CD4-positive, alpha-beta T cell (primary cell): ENCODE data around the gene PBXIP1. TPM values are rescaled to one million over a fixed set of nuclear protein-coding genes. Genes with fewer than 3 reads are reported as not detected.
A peak's percentile ranks its signal among the peaks of the same experiment; 100 is the strongest.
"Not testable (repeated sequence)": the region's sequence is repeated elsewhere in the genome, so short reads cannot be mapped to it uniquely, and the experiment has no call there.

ENCODE experiments used
- ATAC-seq: fragments of 200-7000 bp; cut with Tn5 transposase; one replicate; pipeline ENCODE4 v1.10.0; 2022; ENCODE audit warnings: mild to moderate bottlenecking; ENCODE audit not compliant: poor library complexity
- CTCF ChIA-PET: fragments of 350-600 bp; sonication (Branson Sonifier 250); formaldehyde crosslinking; loops from one replicate; lab custom pipeline; 2021; ENCODE audit warnings: antibody characterized with exemption, inconsistent platforms; lab: Charles Lee
- POLR2A ChIA-PET: fragments of 350-600 bp; sonication (Branson Sonifier 250); formaldehyde crosslinking; loops from one replicate; lab custom pipeline; 2021; ENCODE audit warnings: antibody characterized with exemption, inconsistent platforms; lab: Charles Lee
- DNase-seq, 14 experiments: peaks; one replicate each; pipeline ENCODE4 v3.0.0-alpha.2; 2013 to 2020; ENCODE audit warnings: mixed read lengths in 2 of 14
- H3K27ac ChIP-seq, 2 donors: one replicate each; pipeline versions ENCODE4 v1.5.1 to v1.7.0; 2013; ENCODE audit warnings: low read length in 2 of 2, low read depth in 1 of 2, mild to moderate bottlenecking in 1 of 2
- H3K27me3 ChIP-seq, 2 experiments: 1 replicate in 1 of 2; 2 replicates in 1 of 2; pipeline versions ENCODE4 v1.6.1 to v1.7.0; 2013; ENCODE audit warnings: low read length in 2 of 2, control low read depth in 1 of 2, mild to moderate bottlenecking in 1 of 2, moderate library complexity in 1 of 2; ENCODE audit not compliant: insufficient read depth in 2 of 2, control insufficient read depth in 1 of 2
- H3K36me3 ChIP-seq: one replicate; pipeline ENCODE4 v1.6.1; 2013; ENCODE audit warnings: low read length, control low read depth; ENCODE audit not compliant: insufficient read depth
- H3K4me1 ChIP-seq: one replicate; pipeline ENCODE4 v1.6.1; 2013; ENCODE audit warnings: low read length, control low read depth; ENCODE audit not compliant: insufficient read depth
- H3K4me3 ChIP-seq: one replicate; pipeline ENCODE4 v1.5.1; 2013; ENCODE audit warnings: mild to moderate bottlenecking, low read length, moderate library complexity
- H3K9me3 ChIP-seq, 2 experiments: 1 replicate in 1 of 2; 2 replicates in 1 of 2; pipeline versions ENCODE4 v1.6.1 to v1.7.0; 2013; ENCODE audit warnings: low read length in 2 of 2, mild to moderate bottlenecking in 2 of 2, control low read depth in 1 of 2, moderate library complexity in 1 of 2; ENCODE audit not compliant: control insufficient read depth in 1 of 2, insufficient read depth in 1 of 2
- H3K27ac Mint-ChIP-seq: one replicate; pipeline ENCODE4 v1.8.0; 2020; ENCODE audit warnings: mixed read lengths
- H3K27me3 Mint-ChIP-seq: one replicate; pipeline ENCODE4 v1.8.0; 2021; ENCODE audit warnings: mixed read lengths
- H3K36me3 Mint-ChIP-seq: one replicate; pipeline ENCODE4 v1.8.0; 2021; ENCODE audit warnings: low read depth, mixed read lengths
- H3K4me1 Mint-ChIP-seq: one replicate; pipeline ENCODE4 v1.8.0; 2021; ENCODE audit warnings: low read depth, mixed read lengths
- H3K4me3 Mint-ChIP-seq: one replicate; pipeline ENCODE4 v1.8.0; 2020; ENCODE audit warnings: mild to moderate bottlenecking, mixed read lengths
- H3K9me3 Mint-ChIP-seq: one replicate; pipeline ENCODE4 v1.8.0; 2020; ENCODE audit warnings: mixed read lengths
- intact Hi-C, 2 experiments: fragments of 100-400 bp; cut with DNase I in 1 of 2; cut with micrococcal nuclease in 1 of 2; formaldehyde crosslinking; loops; one replicate each; pipeline versions ENCODE4 v1.15.1 to v1.9.0; 2023 to 2025; cut with DNase I, micrococcal nuclease
- total RNA-seq, 174 experiments: library from RNA in 2 of 174; stranded (reverse) in 2 of 174; gene quantifications; one replicate each; pipeline ENCODE4 v1.2.3 and lab custom pipeline; 2021 to 2026
- TF ChIP-seq, protein P1 (sequence below): fragments of 200-600 bp; IDR thresholded peaks from one replicate; pipeline ENCODE4 v1.8.0; 2022; ENCODE audit warnings: antibody characterized with exemption, mild to moderate bottlenecking

The PBXIP1 gene
- total RNA-seq, 2 experiments from 2014 or later = 434 to 440 TPM

DNA sequence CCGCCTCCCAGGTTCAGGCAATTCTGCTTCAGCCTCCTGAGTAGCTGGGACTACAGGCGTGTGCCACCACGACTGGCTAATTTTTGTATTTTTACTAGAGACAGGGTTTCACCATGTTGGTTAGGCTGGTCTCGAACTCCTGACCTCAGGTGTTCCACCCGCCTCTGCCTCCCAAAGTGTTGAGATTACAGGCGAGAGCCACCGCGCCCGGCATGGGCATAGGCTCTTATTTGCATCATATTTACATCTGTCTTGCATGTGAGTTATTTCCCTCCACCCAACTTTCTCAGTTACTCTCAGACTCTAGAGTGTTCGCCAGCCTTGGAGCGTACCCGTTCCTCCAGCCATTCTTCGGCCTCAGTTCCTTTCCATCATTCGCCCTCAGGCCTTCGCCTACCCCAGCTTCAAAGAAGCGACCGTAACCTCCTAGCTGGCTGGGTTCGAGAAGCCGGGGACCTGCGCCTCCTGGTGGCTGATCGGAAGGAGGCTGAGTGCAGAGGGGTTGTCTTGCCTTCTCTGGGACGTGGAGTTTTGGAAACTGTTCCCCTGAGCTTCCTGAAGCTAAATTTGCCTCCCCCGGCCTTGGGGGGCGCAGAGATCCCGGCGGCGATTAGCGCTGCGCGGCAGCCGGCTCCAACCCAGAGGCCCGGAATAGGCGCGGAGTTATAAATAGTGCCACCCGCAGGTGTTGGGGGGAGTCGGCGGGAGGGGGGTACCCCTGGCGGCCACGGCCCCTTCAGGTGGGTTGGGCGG lies 43.1 kb upstream of the PBXIP1 start:
- H3K4me3 ChIP-seq = peak overlapping the region; percentile 73
- CTCF ChIA-PET = interaction anchor here (0.6 to 13.2 kb wide), 24 partner anchors 9 to 174 kb away, joined by 3 to 159 read pairs (median 6); partner anchors contain the start of genes ADAM15, CKS1B, FLAD1 and KRTCAP2
- Mint-ChIP-seq H3K36me3 (peaks cover 10% of the 10 kb centered on the region), H3K27ac (peak overlapping the region; percentile 90), H3K27me3 (no peaks in the 10 kb centered on the region), H3K4me1 (peaks cover 52% of the 10 kb centered on the region), H3K9me3 (no peaks in the 10 kb centered on the region), H3K4me3 (peak overlapping the region; percentile 83)
- peaks cover 51% of the 10 kb centered on the region for H3K4me1 ChIP-seq
- POLR2A ChIA-PET = interaction anchor here (0.6 to 10.2 kb wide), 11 partner anchors 11 to 64 kb away, joined by 3 to 189 read pairs (median 7); partner anchors contain the start of genes CKS1B, FLAD1, PBXIP1 and PMVK
- no peaks in the 10 kb centered on the region for H3K27me3 ChIP-seq
- DNase-seq = peak in 13 of 14 experiments; percentile 46 to 83 (median 65)
- H3K9me3 ChIP-seq = no peaks in the 10 kb centered on the region
- intact Hi-C loops = loop anchor here in 1 of 2 experiments (1.0 to 2.0 kb wide), 3 partner anchors 18 to 37 kb away; no protein-coding TSS in a partner anchor
- peak overlapping the region; percentile 26 to 96 for H3K27ac ChIP-seq
- TF ChIP-seq, protein P1, sequence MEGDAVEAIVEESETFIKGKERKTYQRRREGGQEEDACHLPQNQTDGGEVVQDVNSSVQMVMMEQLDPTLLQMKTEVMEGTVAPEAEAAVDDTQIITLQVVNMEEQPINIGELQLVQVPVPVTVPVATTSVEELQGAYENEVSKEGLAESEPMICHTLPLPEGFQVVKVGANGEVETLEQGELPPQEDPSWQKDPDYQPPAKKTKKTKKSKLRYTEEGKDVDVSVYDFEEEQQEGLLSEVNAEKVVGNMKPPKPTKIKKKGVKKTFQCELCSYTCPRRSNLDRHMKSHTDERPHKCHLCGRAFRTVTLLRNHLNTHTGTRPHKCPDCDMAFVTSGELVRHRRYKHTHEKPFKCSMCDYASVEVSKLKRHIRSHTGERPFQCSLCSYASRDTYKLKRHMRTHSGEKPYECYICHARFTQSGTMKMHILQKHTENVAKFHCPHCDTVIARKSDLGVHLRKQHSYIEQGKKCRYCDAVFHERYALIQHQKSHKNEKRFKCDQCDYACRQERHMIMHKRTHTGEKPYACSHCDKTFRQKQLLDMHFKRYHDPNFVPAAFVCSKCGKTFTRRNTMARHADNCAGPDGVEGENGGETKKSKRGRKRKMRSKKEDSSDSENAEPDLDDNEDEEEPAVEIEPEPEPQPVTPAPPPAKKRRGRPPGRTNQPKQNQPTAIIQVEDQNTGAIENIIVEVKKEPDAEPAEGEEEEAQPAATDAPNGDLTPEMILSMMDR = peak; percentile 86
- no peaks in the 10 kb centered on the region for H3K36me3 ChIP-seq
- no peak for ATAC-seq

DNA sequence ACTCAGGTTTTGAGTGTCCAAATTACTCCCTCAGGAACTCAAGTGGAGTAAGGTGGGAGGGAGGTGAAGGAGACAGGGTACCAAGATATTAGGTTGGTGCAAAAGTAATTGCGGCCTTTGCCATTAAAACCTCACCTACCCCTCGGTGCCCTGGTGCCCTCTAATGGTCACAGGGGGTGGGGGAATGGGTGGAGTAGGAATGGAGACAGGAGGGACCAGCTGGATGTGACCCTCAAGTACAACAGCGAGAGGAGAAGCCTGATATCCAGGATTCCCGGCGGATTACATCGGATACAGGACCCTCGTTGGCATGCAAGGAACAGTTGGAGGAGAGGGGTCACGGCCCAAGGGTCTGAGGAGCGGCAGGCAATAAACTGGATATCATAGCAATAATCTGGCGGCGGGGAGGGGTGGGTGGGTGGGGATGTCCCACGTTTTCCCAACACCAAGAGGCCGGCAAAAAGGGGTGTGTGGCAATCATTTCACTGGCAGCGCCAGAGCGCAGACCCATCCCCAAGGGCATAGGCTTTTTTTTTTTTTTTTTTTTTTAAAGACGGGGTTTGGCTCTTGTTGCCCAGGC lies 42.4 kb upstream of the PBXIP1 start:
- intact Hi-C loops = loop anchor here in 1 of 2 experiments (2.0 kb wide), 1 partner anchor 21 kb away; no protein-coding TSS in a partner anchor
- Histone ChIP-seq H3K27ac (peak overlapping the region in 1 of 2 donors; percentile 96), H3K27me3 (no peaks in the 10 kb centered on the region), H3K9me3 (no peaks in the 10 kb centered on the region), H3K4me3 (no peak overlapping the region), H3K36me3 (no peaks in the 10 kb centered on the region), H3K4me1 (peaks cover 48% of the 10 kb centered on the region)
- no peaks in the 10 kb centered on the region for H3K27me3 Mint-ChIP-seq
- TF ChIP-seq, protein P1 = no peak
- peak in 1 of 14 experiments; percentile 43 for DNase-seq
- POLR2A ChIA-PET = interaction anchor here (0.6 to 10.2 kb wide), 10 partner anchors 10 to 65 kb away, joined by 3 to 189 read pairs (median 7); partner anchors contain the start of genes CKS1B, FLAD1, PBXIP1 and PYGO2
- peak overlapping the region; percentile 90 for H3K27ac Mint-ChIP-seq
- peaks cover 6% of the 10 kb centered on the region for H3K36me3 Mint-ChIP-seq
- H3K9me3 Mint-ChIP-seq = no peaks in the 10 kb centered on the region
- H3K4me1 Mint-ChIP-seq = peaks cover 46% of the 10 kb centered on the region
- no peak for ATAC-seq
- peak overlapping the region; percentile 72 for H3K4me3 Mint-ChIP-seq
- CTCF ChIA-PET = interaction anchor here (0.6 to 13.2 kb wide), 23 partner anchors 8 to 87 kb away, joined by 3 to 159 read pairs (median 6); partner anchors contain the start of genes ADAM15, CKS1B, FLAD1 and PBXIP1

DNA sequence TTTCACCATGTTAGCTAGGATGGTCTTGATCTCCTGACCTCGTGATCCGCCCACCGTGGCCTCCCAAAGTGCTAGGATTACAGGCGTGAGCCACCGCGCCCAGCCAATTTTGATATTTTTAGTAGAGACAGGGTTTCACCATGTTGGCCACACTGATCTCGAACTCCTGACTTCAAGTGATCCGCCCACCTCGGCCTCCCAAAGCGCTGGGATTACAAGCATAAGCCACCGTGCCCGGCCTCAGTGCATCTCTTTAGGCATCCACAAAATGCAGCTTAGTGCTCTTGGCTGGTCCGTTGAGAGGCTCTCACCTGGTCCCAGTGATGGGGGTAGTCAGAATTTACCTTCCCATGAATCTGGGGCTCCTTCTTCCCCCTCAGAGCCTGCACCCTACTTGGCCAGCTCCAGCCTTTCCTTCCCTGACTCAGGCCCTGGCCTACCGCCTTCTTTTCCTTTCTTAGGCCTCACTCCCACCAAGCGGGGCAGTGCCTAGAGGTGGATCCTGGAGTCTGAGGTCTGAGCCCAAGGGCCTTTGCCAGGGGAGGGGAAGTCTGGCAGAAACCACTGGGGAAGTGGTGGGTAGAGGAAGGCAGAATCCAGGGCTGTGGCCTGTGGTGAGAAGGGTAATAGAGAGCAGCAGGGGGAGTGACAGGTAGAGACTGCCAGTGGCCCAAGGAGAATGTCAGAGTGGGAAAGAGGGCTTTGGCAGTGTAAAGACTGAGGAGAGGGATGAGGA lies 41.2 kb upstream of the PBXIP1 start:
- peaks cover 6% of the 10 kb centered on the region for H3K36me3 ChIP-seq
- intact Hi-C loops = no loop called here
- ChIA-PET POLR2A (interaction anchor here (1.8 to 10.2 kb wide), 3 partner anchors 16 to 41 kb away, joined by 6 to 189 read pairs (median 15); partner anchors contain the start of genes CKS1B and PBXIP1), CTCF (interaction anchor here (0.6 to 13.2 kb wide), 5 partner anchors 14 to 41 kb away, joined by 4 to 159 read pairs (median 5); partner anchors contain the start of genes FLAD1, PBXIP1 and PYGO2)
- no peak overlapping the region for H3K4me3 ChIP-seq
- Mint-ChIP-seq H3K4me1 (peaks cover 45% of the 10 kb centered on the region), H3K27me3 (no peaks in the 10 kb centered on the region), H3K36me3 (peaks cover 3% of the 10 kb centered on the region), H3K27ac (peak overlapping the region; percentile 71), H3K4me3 (peak overlapping the region; percentile 35), H3K9me3 (no peaks in the 10 kb centered on the region)
- TF ChIP-seq, protein P1 = no peak
- ATAC-seq (no peak), DNase-seq (peak in 1 of 14 experiments; percentile 39)
- H3K9me3 ChIP-seq = no peaks in the 10 kb centered on the region
- H3K4me1 ChIP-seq = peaks cover 48% of the 10 kb centered on the region
- no peaks in the 10 kb centered on the region for H3K27me3 ChIP-seq
- no peak overlapping the region for H3K27ac ChIP-seq

DNA sequence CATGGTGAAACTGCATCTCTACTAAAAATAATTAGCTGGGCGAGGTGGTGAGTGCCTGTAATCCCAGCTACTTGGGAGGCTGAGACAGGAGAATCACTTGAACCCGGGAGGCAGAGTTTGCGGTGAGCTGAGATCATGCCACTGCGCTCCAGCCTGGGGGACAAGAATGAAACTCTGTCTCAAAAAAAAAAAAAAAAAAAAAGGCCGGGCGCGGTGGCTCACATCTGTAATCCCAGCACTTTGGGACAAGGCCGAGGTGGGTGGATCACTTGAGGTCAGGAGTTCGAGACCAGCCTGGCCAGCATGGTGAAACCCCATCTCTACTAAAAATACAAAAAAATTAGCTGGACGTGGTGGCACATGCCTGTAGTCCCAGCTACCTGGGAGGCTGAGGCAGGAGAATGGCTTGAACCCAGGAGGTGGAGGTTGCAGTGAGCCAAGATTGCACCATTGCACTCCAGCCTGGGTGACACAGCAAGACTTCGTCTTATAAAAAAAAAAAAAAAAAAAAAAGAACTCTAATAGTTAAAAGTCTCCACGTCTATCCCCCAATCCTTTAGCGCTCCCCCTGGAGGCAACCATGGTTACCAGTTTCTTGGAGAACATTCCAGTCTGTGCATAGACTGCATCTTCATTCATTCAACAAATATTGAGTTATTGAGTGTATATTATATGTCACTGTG lies 39.5 kb upstream of the PBXIP1 start:
- ChIA-PET CTCF (interaction anchor here (13.2 kb wide), 1 partner anchor 23 kb away, joined by 159 read pairs; no protein-coding TSS in a partner anchor), POLR2A (interaction anchor here (1.1 to 10.2 kb wide), 4 partner anchors 11 to 34 kb away, joined by 3 to 189 read pairs (median 4); partner anchors contain the start of genes CKS1B and PYGO2)
- Mint-ChIP-seq H3K4me3 (peak overlapping the region; percentile 18), H3K4me1 (peaks cover 45% of the 10 kb centered on the region)
- ATAC-seq, H3K27me3 ChIP-seq, H3K27me3 Mint-ChIP-seq, H3K9me3 ChIP-seq, H3K27ac ChIP-seq, H3K9me3 Mint-ChIP-seq, H3K27ac Mint-ChIP-seq, intact Hi-C loops, H3K4me3 ChIP-seq, H3K36me3 Mint-ChIP-seq: not testable (repeated sequence)
- peaks cover 14% of the 10 kb centered on the region for H3K36me3 ChIP-seq
- peaks cover 34% of the 10 kb centered on the region for H3K4me1 ChIP-seq
- peak in 3 of 14 experiments; percentile 42 to 51 (median 46) for DNase-seq
